T-helper 9 cell (primary cell): ENCODE measurements around the gene CCNK.

Experiments used
- DNase-seq: peaks from one replicate; pipeline ENCODE4 v3.0.0-alpha.2; 2020

Gene CCNK

GRCh38 chr14:99508896-99509629, 27.9 kb downstream of the CCNK start:
- no peak for DNase-seq

- DNase-seq, result no peak
Measured at GRCh38 chr14:99509871-99510555, 28.8 kb downstream of the CCNK start.

GRCh38 chr14:99510556-99511139, 29.4 kb downstream of the CCNK start:
- DNase-seq, result no peak

- DNase-seq, result no peak
Measured at GRCh38 chr14:99511421-99512109, 30.4 kb downstream of the CCNK start.

- no peak for DNase-seq
Measured at GRCh38 chr14:99512110-99512449, 30.9 kb downstream of the CCNK start.

- no peak for DNase-seq
Measured at GRCh38 chr14:99512571-99513182, 31.5 kb downstream of the CCNK start.

GRCh38 chr14:99513183-99513694, 32.0 kb downstream of the CCNK start:
- DNase-seq, result no peak

- no peak for DNase-seq
Measured at GRCh38 chr14:99513946-99514551, 32.8 kb downstream of the CCNK start.

GRCh38 chr14:99514552-99515300, 33.5 kb downstream of the CCNK start:
- DNase-seq, result no peak

- no peak for DNase-seq
Measured at GRCh38 chr14:99515301-99516155, 34.3 kb downstream of the CCNK start.

GRCh38 chr14:99516156-99516870, 35.1 kb downstream of the CCNK start:
- no peak for DNase-seq

- no peak for DNase-seq
Measured at GRCh38 chr14:99516871-99517642, 35.8 kb downstream of the CCNK start.

GRCh38 chr14:99517643-99518381, 36.6 kb downstream of the CCNK start:
- DNase-seq, result no peak

GRCh38 chr14:99518441-99519346, 37.5 kb downstream of the CCNK start:
- DNase-seq, result peak; percentile 86

GRCh38 chr14:99519347-99519881, 38.2 kb downstream of the CCNK start:
- no peak for DNase-seq

GRCh38 chr14:99519931-99520421, 38.8 kb downstream of the CCNK start:
- no peak for DNase-seq

GRCh38 chr14:99520571-99521081, 39.4 kb downstream of the CCNK start:
- DNase-seq, result no peak
